ENCODE results near the gene SLC35F3.

GRCh38 chr1:234302354-234302962 is 398.0 kb downstream of the SLC35F3 start:
- no peak for TF ChIP-seq POLR2AphosphoS5 (IDR thresholded peaks at IDR 0.05; ENCODE audit: low read depth, low read length)
- no peak for TF ChIP-seq POLR2A (IDR thresholded peaks at IDR 0.05; ENCODE audit: low read depth, low read length)
- no peak for TF ChIP-seq TAF1 (IDR thresholded peaks at IDR 0.05; ENCODE audit: borderline replicate concordance, low read depth, low read length)
